GM20431 (cell line): ENCODE measurements around the gene SCAMP3.

Experiments used
- in situ Hi-C: fragments of 300-500 bp; cut with MseI, MboI; formaldehyde crosslinking; loops from one replicate; pipeline ENCODE4 v1.15.0; 2020; ENCODE audit warnings: low sequenced_read_pairs; ENCODE audit not compliant: unreplicated experiment

The SCAMP3 gene

GRCh38 chr1:155208541-155209311 lies 53.4 kb downstream of the SCAMP3 start, which contains the start of gene MTX1:
MTX1 (plus strand) TSS chr1:155208695; CDS start chr1:155208805, 110 bp downstream.
- in situ Hi-C loops = no loop called here

- in situ Hi-C loops = no loop called here
Observed at GRCh38 chr1:155207806-155208540, 54.2 kb downstream of the SCAMP3 start, which contains the start of gene THBS3. THBS3 (minus strand) TSS chr1:155207897; CDS start chr1:155207876, 21 bp downstream.

GRCh38 chr1:155206891-155207805 lies 55.0 kb downstream of the SCAMP3 start:
- in situ Hi-C loops = no loop called here
